CD4-positive, alpha-beta T cell treated with Interleukin-4 for 4 hours (primary cell): ENCODE measurements around the gene SMPDL3A.
A peak's percentile ranks its signal among the peaks of the same experiment; 100 is the strongest.
"Not testable (repeated sequence)": the region's sequence is repeated elsewhere in the genome, so short reads cannot be mapped to it uniquely, and the experiment has no call there.

Source experiments
- DNase-seq: peaks from one replicate; pipeline ENCODE4 v3.0.0-alpha.2; 2020

SMPDL3A gene

GRCh38 chr6:122789182-122790027 lies at the start of gene SMPDL3A:
SMPDL3A (plus strand) TSS chr6:122789258; CDS start chr6:122789347, 89 bp downstream.
- DNase-seq: peak; percentile 0

GRCh38 chr6:122740091-122740490 lies 49.0 kb upstream of the SMPDL3A start:
- DNase-seq: no peak

- DNase-seq: no peak
Measured at GRCh38 chr6:122740936-122741335, 48.1 kb upstream of the SMPDL3A start.

- not testable (repeated sequence) for DNase-seq
Measured at GRCh38 chr6:122744247-122744646, 44.8 kb upstream of the SMPDL3A start.

- not testable (repeated sequence) for DNase-seq
Measured at GRCh38 chr6:122744856-122745255, 44.2 kb upstream of the SMPDL3A start.

GRCh38 chr6:122746688-122747087 lies 42.4 kb upstream of the SMPDL3A start:
- no peak for DNase-seq

GRCh38 chr6:122747573-122747972 lies 41.5 kb upstream of the SMPDL3A start:
- DNase-seq: peak; percentile 2

- not testable (repeated sequence) for DNase-seq
Measured at GRCh38 chr6:122748945-122749344, 40.1 kb upstream of the SMPDL3A start.

- no peak for DNase-seq
Measured at GRCh38 chr6:122749451-122750050, 39.5 kb upstream of the SMPDL3A start.

GRCh38 chr6:122751326-122751725 lies 37.7 kb upstream of the SMPDL3A start:
- no peak for DNase-seq

- no peak for DNase-seq
Measured at GRCh38 chr6:122752459-122752858, 36.6 kb upstream of the SMPDL3A start.

GRCh38 chr6:122753000-122753687 lies 35.9 kb upstream of the SMPDL3A start:
- no peak for DNase-seq

GRCh38 chr6:122753688-122754056 lies 35.4 kb upstream of the SMPDL3A start:
- DNase-seq: no peak

GRCh38 chr6:122754191-122754731 lies 34.8 kb upstream of the SMPDL3A start:
- DNase-seq: no peak

- no peak for DNase-seq
Measured at GRCh38 chr6:122755901-122756300, 33.2 kb upstream of the SMPDL3A start.

GRCh38 chr6:122758927-122759334 lies 30.1 kb upstream of the SMPDL3A start:
- DNase-seq: peak; percentile 3

GRCh38 chr6:122760330-122760729 lies 28.7 kb upstream of the SMPDL3A start:
- no peak for DNase-seq

GRCh38 chr6:122766256-122766655 lies 22.8 kb upstream of the SMPDL3A start:
- DNase-seq: no peak

GRCh38 chr6:122770835-122771601 lies 18.0 kb upstream of the SMPDL3A start:
- DNase-seq: peak; percentile 3

- DNase-seq: no peak
Measured at GRCh38 chr6:122772724-122773415, 16.2 kb upstream of the SMPDL3A start.

- no peak for DNase-seq
Measured at GRCh38 chr6:122775975-122776374, 13.1 kb upstream of the SMPDL3A start.

GRCh38 chr6:122778302-122778701 lies 10.8 kb upstream of the SMPDL3A start:
- no peak for DNase-seq
